Activated CD4-positive, CD25-positive, alpha-beta regulatory T cell treated with anti-CD3 and anti-CD28 coated beads, Interleukin-2, amount 50 U/mL, for 16 hours (primary cell): ENCODE results near the gene ABHD17A.

Source experiments
- DNase-seq: peaks from one replicate; pipeline ENCODE4 v3.0.0-alpha.2; 2020; ENCODE audit warnings: low read depth, low spot score

Gene ABHD17A

DNA sequence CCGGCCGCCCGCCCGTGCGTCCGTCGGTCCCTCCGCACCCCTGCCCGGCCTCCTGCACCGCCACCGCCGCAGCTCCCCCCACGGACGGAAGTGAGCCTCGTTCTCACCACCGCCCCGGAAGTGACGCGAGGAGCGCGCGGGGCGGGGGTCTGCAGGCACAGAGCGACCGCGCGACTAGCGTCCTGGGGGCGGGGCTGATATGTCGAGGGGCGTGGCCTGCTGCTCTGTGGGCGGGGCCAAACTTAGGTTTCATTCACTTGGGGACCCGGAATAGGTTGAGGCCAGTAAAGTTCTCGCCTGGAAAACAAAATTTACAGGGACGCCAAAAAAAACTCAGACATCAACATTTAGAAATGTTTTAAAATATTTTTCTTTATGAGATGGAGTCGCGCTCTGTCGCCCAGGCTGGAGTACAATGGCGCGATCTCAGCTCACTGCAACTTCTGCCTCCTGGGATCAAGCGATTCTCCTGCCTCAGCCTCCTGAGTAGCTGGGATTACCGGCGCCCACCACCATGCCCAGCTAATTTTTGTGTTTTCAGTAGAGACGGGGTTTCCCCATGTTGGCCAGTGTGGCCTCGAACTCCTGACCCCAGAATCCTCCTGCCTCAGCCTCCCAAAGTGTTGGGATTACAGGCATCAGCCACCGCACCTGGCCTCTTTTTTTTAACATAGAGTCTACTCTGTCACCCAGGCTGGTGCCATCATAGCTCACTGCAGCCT, at the start of gene ABHD17A:
ABHD17A (minus strand) TSS at position 99 of the 722 bp plus-strand sequence. CDS start 3,930 bp downstream, outside the sequence.
- peak; percentile 89 for DNase-seq

DNA sequence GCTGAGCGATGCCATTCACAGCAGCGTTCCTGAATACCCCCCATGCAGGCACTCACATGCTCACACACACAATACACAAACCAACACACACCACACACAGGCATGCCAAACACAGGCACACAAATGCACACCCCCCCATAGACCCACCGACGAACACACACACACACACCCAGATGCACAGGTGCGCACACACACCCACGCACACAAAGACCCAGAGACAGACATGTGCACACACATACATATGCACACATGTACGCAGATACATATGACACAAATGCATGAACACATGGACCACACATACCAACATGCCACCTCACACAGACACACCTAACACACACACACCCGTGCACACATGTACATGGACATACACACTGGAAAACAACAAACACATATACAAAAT, 48.6 kb upstream of the ABHD17A start:
- no peak for DNase-seq

- DNase-seq: no peak
These were observed 47.9 kb upstream of the ABHD17A start for GRCh38 chr19:1933244-1933643.

GRCh38 chr19:1932395-1932794, 47.1 kb upstream of the ABHD17A start:
- no peak for DNase-seq

- DNase-seq: no peak
These were observed 46.1 kb upstream of the ABHD17A start for GRCh38 chr19:1931445-1931844.

DNA sequence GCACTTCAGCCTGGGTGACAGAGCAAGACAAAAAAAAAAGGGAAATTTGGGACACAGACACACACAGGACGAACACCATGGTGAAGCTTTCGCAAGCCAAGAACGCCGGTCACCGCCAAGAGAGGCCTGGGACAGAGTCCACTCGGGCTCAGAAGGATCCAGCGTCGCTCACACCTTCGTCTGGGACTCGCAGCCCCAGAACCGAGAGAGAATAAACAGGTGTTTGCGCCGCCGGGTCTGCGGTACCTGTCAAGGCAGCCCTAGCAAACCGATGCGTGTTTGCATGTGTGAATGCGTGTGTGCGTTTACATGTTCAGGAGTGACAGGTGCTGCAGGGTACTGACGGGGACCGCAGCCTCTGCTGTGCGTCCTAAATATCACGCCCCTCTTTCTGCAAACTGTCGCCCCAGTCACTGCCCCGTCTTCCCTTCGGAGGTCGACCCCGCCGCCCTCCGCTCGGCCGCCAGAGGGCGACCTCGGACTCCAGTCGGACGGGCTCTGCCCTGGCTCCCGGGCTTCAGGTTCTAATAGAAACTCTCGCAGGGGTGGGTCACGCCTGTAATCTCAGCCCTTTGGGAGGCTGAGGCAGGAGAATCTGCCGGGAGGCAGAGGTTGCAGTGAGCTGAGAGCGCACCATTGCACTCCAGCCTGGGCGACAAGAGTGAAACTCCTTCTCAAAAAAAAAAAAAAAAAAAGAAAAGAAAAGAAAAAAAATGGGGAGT, 43.9 kb upstream of the ABHD17A start:
- DNase-seq: peak; percentile 60

GRCh38 chr19:1925544-1925943, 40.2 kb upstream of the ABHD17A start:
- no peak for DNase-seq

- no peak for DNase-seq
These were observed 39.1 kb upstream of the ABHD17A start for GRCh38 chr19:1924320-1924961.

GRCh38 chr19:1923319-1923718, 38.0 kb upstream of the ABHD17A start:
- DNase-seq: no peak

DNA sequence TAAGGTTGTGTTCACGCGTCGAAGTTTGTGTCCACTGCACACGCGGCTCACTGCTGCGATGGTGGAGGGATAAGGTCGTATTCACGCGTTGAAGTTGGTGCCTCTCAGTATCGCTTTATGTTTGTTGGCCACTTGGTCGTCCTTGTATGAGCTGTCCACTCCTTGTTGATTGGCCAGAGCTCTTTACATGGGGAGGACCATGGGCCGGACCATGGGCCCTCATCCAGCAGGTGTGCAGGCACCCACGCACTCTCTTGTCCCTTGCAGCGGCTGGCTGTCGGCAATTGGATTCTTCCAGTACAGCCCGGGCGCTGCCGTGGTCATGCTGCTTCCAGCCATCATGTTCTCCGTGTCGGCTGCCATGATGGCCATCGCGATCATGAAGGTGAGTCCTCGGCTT, 37.5 kb upstream of the ABHD17A start:
- DNase-seq: no peak

DNA sequence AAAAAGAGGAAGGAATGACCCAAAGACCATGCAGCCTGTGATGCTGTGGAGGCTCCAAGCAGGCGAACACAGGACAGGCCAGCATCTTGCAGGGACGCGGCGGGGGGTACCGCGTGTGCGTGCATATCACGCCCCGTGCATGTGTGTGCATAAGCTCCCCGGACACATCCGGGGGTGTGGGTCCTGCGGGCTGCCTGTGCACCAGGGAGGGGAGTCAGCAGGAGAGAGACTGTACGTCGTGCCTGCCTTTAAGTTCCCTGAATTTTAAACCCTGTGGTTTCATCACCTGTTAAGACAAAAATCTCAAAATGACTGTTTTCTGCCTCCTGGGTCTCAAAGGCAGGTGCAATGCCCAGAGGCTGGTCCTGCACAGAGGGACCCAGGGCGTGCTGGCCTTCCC, 36.5 kb upstream of the ABHD17A start:
- DNase-seq: no peak

DNA sequence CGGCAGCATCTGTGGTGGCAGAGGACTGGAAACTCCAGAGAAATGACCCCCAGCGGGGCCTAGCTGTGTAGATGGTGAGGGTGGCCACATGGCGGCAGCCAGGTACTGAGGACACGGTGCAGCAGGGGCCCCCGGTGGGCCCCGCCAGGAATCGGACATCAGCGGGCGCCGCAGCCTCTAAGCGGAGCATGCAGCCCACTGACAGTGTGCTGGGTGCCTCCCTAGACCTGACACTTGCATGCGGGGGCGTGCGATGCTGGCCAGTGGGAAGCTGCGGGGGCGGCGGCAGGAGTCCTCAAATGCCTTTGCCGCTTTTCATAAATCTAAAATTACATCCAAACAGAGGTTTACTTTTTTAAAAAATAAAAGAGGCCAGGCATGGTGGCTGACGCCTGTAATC, 36.0 kb upstream of the ABHD17A start:
- DNase-seq: no peak

DNA sequence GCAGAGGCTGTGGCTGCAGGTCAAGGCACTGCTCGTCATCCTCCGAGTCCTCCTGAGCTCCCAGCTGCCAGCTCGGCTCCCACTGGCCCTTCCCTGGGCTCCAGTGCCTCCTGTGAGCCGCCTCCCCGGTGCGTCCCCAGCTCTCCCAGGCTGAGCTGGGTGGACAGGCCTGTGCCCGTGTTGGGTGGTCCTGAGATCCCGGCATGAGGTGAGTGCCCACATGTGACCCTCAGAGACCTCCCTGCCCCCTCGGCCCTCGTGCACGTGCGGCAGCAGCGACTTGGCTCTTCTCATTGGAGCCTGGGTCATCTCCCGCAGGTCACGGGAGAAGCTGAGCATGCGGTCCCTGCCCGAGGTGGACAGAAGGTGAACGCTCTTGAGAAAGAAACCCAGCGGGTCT, 35.3 kb upstream of the ABHD17A start:
- DNase-seq: no peak

DNA sequence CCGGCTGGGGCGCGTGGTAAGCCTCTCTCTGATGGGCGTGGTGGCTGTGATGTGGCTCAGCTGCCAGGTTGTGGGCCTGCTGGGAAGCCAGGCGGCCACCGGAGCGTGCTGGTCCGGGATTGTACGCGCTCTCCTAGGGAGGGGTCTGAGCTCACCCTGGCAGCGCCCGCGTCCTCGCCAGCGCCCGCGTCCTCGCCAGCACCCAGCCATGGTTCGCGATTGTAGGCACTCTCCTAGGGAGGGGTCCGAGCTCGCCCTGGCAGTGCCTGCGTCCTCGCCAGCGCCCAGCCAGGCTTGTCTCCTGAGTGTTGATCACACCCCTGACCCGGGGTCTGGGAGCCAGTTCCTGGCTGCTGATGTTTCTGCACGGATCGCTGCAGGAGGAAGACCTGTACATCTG, 33.7 kb upstream of the ABHD17A start:
- no peak for DNase-seq

DNA sequence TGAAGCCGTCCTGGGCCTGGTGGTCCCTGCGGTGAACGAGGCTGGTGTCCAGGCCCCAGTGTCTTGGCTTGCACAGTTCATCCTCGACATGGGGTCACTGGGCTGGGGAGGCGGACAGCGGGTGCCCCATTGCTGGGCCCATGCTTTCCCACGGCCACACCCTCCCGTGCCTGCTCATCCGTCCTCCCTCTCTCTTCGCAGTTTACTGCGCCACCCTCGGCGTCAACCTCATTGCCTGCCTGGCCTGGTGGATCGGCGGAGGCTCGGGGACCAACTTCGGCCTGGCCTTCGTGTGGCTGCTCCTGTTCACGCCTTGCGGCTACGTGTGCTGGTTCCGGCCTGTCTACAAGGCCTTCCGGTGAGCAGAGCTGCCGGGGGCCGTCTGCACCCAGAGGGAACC, 32.6 kb upstream of the ABHD17A start:
- DNase-seq: no peak

DNA sequence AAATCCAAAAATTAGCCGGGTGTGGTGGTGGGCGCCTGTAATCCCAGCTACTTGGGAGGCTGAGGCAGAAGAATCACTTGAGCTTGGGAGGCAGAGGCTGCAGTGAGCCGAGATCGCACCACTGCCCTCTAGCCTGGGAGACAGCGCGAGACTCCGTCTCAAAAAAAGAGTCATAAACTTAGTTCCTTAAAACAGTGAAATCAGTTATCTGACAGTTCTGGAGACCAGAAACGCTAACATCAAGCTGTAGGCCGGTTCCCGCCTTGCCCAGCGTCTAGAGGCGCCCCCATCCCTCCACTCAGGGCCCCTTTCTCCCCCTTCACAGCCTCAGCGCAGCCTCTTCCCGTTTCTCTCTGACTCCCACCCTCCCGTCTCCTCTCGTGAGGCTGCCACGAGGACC, 31.9 kb upstream of the ABHD17A start:
- no peak for DNase-seq

- DNase-seq: no peak
These were observed 29.6 kb upstream of the ABHD17A start for GRCh38 chr19:1914826-1915341.

DNA sequence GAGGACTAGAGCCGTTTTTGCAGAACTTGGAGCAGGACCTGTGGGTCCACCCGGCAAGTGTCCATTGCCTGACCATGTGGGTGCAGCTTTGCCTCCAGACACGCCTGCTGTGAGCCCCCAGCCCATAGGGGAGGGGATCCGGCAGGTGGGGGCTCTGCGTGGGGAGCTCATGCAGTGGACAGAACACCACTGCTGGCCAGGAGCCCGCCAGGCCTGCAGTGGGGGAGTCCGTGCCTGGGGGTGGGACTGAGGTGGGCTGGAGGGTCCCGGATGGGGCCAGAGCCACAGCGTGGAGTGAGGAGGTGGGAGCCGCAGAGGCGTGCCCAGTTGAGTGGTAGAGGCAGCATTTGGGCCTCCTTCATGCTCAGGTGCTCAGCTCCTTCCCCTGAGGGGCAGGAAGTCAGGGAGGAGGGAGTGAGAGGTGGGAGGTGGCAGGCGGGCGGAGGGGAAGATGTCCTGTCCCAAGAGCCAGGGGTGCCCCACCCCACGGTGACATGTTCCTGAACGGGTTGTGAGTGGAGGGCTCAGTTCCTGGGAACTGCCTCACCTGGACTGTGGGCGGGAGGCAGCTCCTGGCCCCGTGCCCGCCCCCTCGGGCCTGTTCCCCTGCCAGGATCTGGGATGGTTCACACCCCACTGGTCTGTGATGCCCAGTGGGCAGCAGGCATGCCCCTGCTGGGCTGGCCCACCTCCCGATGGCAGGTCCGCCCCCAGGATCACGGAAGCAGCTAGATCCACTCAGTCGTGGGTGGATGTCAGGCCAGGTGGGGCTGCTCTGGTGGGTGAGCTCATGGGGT, 28.7 kb upstream of the ABHD17A start:
- DNase-seq: no peak

DNA sequence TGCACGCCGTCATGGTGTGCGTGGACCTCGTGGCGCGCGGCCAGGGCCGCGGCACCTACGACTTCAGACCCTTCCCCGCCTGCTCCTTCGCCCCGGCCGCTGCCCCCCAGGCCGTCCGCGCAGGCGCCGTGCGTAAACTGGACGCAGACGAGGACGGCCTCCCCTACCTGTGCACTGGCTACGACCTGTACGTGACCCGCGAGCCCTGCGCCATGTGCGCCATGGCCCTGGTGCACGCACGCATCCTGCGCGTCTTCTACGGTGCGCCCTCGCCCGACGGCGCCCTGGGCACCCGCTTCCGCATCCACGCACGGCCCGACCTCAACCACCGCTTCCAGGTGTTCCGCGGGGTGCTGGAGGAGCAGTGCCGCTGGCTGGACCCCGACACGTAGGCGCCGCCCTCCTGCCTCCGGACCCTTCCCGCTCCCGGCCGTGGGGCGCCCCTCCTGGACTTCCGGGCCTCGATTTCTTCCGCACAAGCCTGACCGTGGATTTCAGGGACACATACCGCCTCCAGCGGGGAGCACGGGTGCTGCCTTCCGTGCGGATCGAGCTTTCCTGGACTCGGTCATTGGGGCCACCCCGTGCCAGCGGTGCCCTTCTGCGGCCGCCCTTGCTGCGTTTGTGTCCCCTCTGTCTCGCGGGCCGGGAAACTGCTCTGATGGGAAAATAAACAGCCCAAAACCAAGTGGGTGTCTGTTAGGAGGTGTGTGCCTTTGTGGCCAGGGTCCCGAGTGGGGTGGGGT, 27.6 kb upstream of the ABHD17A start:
- no peak for DNase-seq

DNA sequence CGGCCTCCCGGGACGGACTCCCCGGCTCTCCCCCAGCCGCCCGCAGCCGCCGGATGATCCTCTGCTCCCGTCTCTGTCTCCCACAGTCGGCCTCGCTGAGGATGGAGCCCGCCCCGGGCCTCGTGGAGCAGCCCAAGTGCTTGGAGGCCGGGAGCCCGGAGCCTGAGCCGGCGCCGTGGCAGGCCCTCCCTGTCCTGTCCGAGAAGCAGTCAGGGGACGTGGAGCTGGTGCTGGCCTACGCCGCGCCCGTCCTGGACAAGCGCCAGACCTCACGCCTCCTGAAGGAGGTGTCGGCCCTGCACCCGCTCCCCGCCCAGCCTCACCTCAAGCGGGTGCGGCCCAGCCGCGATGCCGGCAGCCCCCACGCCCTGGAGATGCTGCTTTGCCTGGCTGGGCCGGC, 26.7 kb upstream of the ABHD17A start:
- no peak for DNase-seq

DNA sequence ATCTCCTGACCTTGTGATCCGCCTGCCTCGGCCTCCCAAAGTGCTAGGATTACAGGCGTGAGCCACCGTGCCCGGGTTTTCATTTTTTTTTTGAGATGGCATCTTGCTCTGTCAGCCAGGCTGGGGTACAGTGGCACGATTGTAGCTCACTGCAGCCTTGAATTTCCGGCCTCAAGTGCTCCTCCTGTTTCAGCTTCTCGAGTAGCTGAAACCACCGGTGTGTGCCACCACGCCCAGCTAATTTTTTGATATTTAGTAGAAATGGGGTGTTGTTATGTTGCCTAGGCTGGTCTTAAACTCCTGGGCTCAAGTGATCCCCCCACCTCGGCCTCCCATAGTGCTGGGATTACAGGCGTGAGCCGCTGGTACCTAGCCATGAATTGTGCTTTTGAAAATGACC, 25.8 kb upstream of the ABHD17A start:
- no peak for DNase-seq
